A673 (cell line): Measurements from ENCODE around the gene CDC37.

Experiments used
- CTCF ChIP-seq: fragments of 300-800, 200-600 bp; sonication (generic); conservative IDR thresholded peaks from 2 replicates; pipeline ENCODE4 v1.5.1; 2017; ENCODE audit warnings: low read depth, mild to moderate bottlenecking, antibody characterized with exemption, low read length, moderate library complexity, mixed read lengths
- EZH2 ChIP-seq: fragments of 200-600 bp; sonication (generic); IDR thresholded peaks from 2 replicates; pipeline ENCODE4 v1.6.1; 2017; ENCODE audit warnings: borderline replicate concordance, low read depth, mild to moderate bottlenecking, mixed read lengths, antibody characterized with exemption, low read length; ENCODE audit not compliant: poor library complexity, severe bottlenecking

- TF ChIP-seq CTCF: no peak
- no peak for TF ChIP-seq EZH2
These were observed 37.8 kb downstream of the CDC37 start for GRCh38 chr19:10365518-10365917.
